GM03348 (cell line): ENCODE data around the gene ANKDD1B.
A peak's percentile ranks its signal among the peaks of the same experiment; 100 is the strongest.
"Not testable (repeated sequence)": the region's sequence is repeated elsewhere in the genome, so short reads cannot be mapped to it uniquely, and the experiment has no call there.

Experiments
- DNase-seq: peaks from one replicate; pipeline ENCODE4 v3.0.0; 2012; ENCODE audit warnings: low spot score

ANKDD1B gene

GRCh38 chr5:75662061-75662460 lies 50.8 kb downstream of the ANKDD1B start:
- no peak for DNase-seq

- DNase-seq = no peak
Measured at GRCh38 chr5:75663579-75664284, 52.5 kb downstream of the ANKDD1B start.

GRCh38 chr5:75664979-75665378 lies 53.7 kb downstream of the ANKDD1B start:
- no peak for DNase-seq

- DNase-seq = no peak
Measured at GRCh38 chr5:75666801-75667200, 55.5 kb downstream of the ANKDD1B start.

GRCh38 chr5:75667586-75667985 lies 56.3 kb downstream of the ANKDD1B start:
- no peak for DNase-seq

GRCh38 chr5:75668445-75668844 lies 57.2 kb downstream of the ANKDD1B start:
- DNase-seq = no peak

GRCh38 chr5:75668977-75669689 lies 57.9 kb downstream of the ANKDD1B start:
- DNase-seq = no peak

GRCh38 chr5:75670577-75670976 lies 59.3 kb downstream of the ANKDD1B start:
- no peak for DNase-seq

GRCh38 chr5:75671506-75671905 lies 60.3 kb downstream of the ANKDD1B start:
- DNase-seq = no peak

GRCh38 chr5:75672616-75673015 lies 61.4 kb downstream of the ANKDD1B start:
- no peak for DNase-seq

GRCh38 chr5:75675783-75676182 lies 64.5 kb downstream of the ANKDD1B start:
- no peak for DNase-seq

- DNase-seq = no peak
Measured at GRCh38 chr5:75677607-75678006, 66.4 kb downstream of the ANKDD1B start.

- DNase-seq = no peak
Measured at GRCh38 chr5:75678155-75678554, 66.9 kb downstream of the ANKDD1B start.

- peak; percentile 28 for DNase-seq
Measured at GRCh38 chr5:75681125-75681830, 70.0 kb downstream of the ANKDD1B start.

GRCh38 chr5:75685141-75685540 lies 73.9 kb downstream of the ANKDD1B start:
- no peak for DNase-seq

GRCh38 chr5:75686480-75686879 lies 75.2 kb downstream of the ANKDD1B start:
- DNase-seq = no peak

GRCh38 chr5:75690669-75691068 lies 79.4 kb downstream of the ANKDD1B start:
- DNase-seq = no peak

GRCh38 chr5:75694781-75695180 lies 83.5 kb downstream of the ANKDD1B start:
- DNase-seq = no peak

GRCh38 chr5:75695472-75696351 lies 84.5 kb downstream of the ANKDD1B start:
- not testable (repeated sequence) for DNase-seq

- DNase-seq = no peak
Measured at GRCh38 chr5:75701856-75702255, 90.6 kb downstream of the ANKDD1B start.

GRCh38 chr5:75706016-75706415 lies 94.8 kb downstream of the ANKDD1B start:
- no peak for DNase-seq

- no peak for DNase-seq
Measured at GRCh38 chr5:75706775-75707174, 95.5 kb downstream of the ANKDD1B start.
